Spleen (tissue), 11 donors: ENCODE results near the gene CRMP1. TPM values are rescaled to one million over a fixed set of nuclear protein-coding genes. Genes with fewer than 3 reads are reported as not detected.

ENCODE experiments used
- DNase-seq: peaks from one replicate; pipeline ENCODE4 v3.0.0-alpha.2; 2020
- H3K27ac ChIP-seq, 8 donors: fragments of 200-600 bp; sonication (generic) in 7 of 8; 1 replicate in 4 of 8; 2 replicates in 4 of 8; pipeline versions ENCODE4 v1.5.0 to v1.8.0; 2016 to 2021; ENCODE audit warnings: inconsistent platforms in 4 of 8, mild to moderate bottlenecking in 4 of 8, moderate library complexity in 1 of 8
- H3K27me3 ChIP-seq, 7 donors: fragments of 200-600 bp; sonication (generic) in 6 of 7; replicated peaks in 1 of 7; 1 replicate in 4 of 7; 2 replicates in 3 of 7; pipeline versions ENCODE4 v1.5.0 to v1.8.0; 2016 to 2021; ENCODE audit warnings: inconsistent platforms in 3 of 7, mild to moderate bottlenecking in 1 of 7
- H3K36me3 ChIP-seq, 6 donors: fragments of 200-600 bp; sonication (generic) in 5 of 6; 1 replicate in 4 of 6; 2 replicates in 2 of 6; pipeline versions ENCODE4 v1.5.0 to v1.8.0; 2016 to 2021; ENCODE audit warnings: inconsistent platforms in 2 of 6
- H3K4me1 ChIP-seq, 6 donors: fragments of 200-600 bp; sonication (generic) in 5 of 6; 1 replicate in 3 of 6; 2 replicates in 3 of 6; pipeline versions ENCODE4 v1.5.0 to v1.8.0; 2016 to 2021; ENCODE audit warnings: inconsistent platforms in 3 of 6
- H3K4me3 ChIP-seq, 8 donors: fragments of 200-600 bp; sonication (generic) in 7 of 8; 1 replicate in 4 of 8; 2 replicates in 4 of 8; pipeline versions ENCODE4 v1.5.0 to v1.8.0; 2016 to 2021; ENCODE audit warnings: inconsistent platforms in 4 of 8, mild to moderate bottlenecking in 4 of 8, moderate library complexity in 2 of 8
- H3K9me3 ChIP-seq, 8 donors: fragments of 200-600 bp; sonication (generic) in 7 of 8; 1 replicate in 4 of 8; 2 replicates in 4 of 8; pipeline versions ENCODE4 v1.5.0 to v1.8.0; 2016 to 2021; ENCODE audit warnings: inconsistent platforms in 4 of 8
- POLR2A ChIP-seq, 3 donors: fragments of 450-650 bp; IDR thresholded peaks; one replicate each; pipeline ENCODE4 v1.5.1; 2017; ENCODE audit warnings: antibody characterized with exemption in 3 of 3, mild to moderate bottlenecking in 1 of 3
- POLR2AphosphoS5 ChIP-seq, 3 donors: sonication (generic); formaldehyde crosslinking; IDR thresholded peaks; one replicate each; pipeline ENCODE4 v1.5.1; 2017; ENCODE audit warnings: antibody characterized with exemption in 3 of 3
- WGBS, 5 donors: extraction: QIAGEN DNeasy Blood & Tissue Kit in 3 of 5; methylation state at CpG; one replicate each; pipeline versions ENCODE4 v1.1.5 to v1.1.7; 2013 to 2018; 5-methylcytosine and 5-hydroxymethylcytosine counted together
- intact Hi-C: fragments of 100-400 bp; cut with DNase I; formaldehyde crosslinking; loops from one replicate; pipeline ENCODE4 v1.15.0; 2023; ENCODE audit warnings: low total_unique reads
- polyA plus RNA-seq, 3 donors: library from polyadenylated mRNA; stranded (reverse); fragments of 200-250 nt; gene quantifications; one replicate each; pipeline ENCODE4 v1.2.1, GENCODE V29; 2013
- total RNA-seq, 7 donors: library from RNA; depleted of rRNA in 3 of 7; stranded (reverse); fragments of >200 nt in 3 of 7; fragmentation: NEBNext Ultra II Directional in 4 of 7; extraction: Animal tissue kit (Norgen Biotek cat#: 25700) in 4 of 7; gene quantifications; one replicate each; pipeline versions ENCODE4 v1.1.0 to v1.2.1, GENCODE V29; 2016 to 2021
- TF ChIP-seq, protein P1 (sequence below), 11 experiments: fragments of 200-600 bp in 7 of 11; fragments of 450-650 bp in 4 of 11; sonication (generic) in 4 of 11; IDR thresholded peaks in 8 of 11; conservative IDR thresholded peaks in 3 of 11; 1 replicate in 7 of 11; 2 replicates in 4 of 11; pipeline versions ENCODE4 v1.4.0 to v1.8.0; 2016 to 2021; ENCODE audit warnings: antibody characterized with exemption in 11 of 11, inconsistent platforms in 4 of 11, mild to moderate bottlenecking in 1 of 11
- donor health status: healthy with polysubstance abuse.
- donor health status: DM: no; HTN: no; CAD: no; lungs with moderate emphysema.
- donor health status: DM: no; HTN: no; CAD: no.
- donor health status: Bipolar disorder and iron deficiency.
- donor health status: healthy.
- donor health status: DM: no; HTN: no; CAD: no.
- donor health status: DM: yes; HTN: yes; CAD: no.

CRMP1 gene
- total and polyA plus RNA-seq, 10 donors: 0.03 to 2.3 (median 0.85) TPM; not detected in 1

- peak; percentile 58 for DNase-seq
- H3K27me3 ChIP-seq: peaks cover 0 to 10% (median 0%) of the 10 kb centered on the region in 7 donors
- no peak overlapping the region for H3K4me3 ChIP-seq
- no peaks in the 10 kb centered on the region for H3K4me1 ChIP-seq
- H3K9me3 ChIP-seq: peaks cover 0 to 10% (median 2%) of the 10 kb centered on the region in 8 donors
- TF ChIP-seq POLR2A (IDR thresholded peaks at IDR 0.05) (no peak), POLR2AphosphoS5 (IDR thresholded peaks at IDR 0.05) (no peak)
- TF ChIP-seq, protein P1, sequence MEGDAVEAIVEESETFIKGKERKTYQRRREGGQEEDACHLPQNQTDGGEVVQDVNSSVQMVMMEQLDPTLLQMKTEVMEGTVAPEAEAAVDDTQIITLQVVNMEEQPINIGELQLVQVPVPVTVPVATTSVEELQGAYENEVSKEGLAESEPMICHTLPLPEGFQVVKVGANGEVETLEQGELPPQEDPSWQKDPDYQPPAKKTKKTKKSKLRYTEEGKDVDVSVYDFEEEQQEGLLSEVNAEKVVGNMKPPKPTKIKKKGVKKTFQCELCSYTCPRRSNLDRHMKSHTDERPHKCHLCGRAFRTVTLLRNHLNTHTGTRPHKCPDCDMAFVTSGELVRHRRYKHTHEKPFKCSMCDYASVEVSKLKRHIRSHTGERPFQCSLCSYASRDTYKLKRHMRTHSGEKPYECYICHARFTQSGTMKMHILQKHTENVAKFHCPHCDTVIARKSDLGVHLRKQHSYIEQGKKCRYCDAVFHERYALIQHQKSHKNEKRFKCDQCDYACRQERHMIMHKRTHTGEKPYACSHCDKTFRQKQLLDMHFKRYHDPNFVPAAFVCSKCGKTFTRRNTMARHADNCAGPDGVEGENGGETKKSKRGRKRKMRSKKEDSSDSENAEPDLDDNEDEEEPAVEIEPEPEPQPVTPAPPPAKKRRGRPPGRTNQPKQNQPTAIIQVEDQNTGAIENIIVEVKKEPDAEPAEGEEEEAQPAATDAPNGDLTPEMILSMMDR (IDR thresholded peaks at IDR 0.05 in 8 of 11, conservative IDR thresholded peaks at IDR 0.05 in 3 of 11): no peak
- WGBS, 5 donors: 87 to 93% (median 92%) methylated on average over 3 of the region's 3 CpGs
- no peak overlapping the region for H3K27ac ChIP-seq
- peaks cover 0 to 23% (median 0%) of the 10 kb centered on the region in 6 donors for H3K36me3 ChIP-seq
- intact Hi-C loops: loop anchor here (10.0 kb wide), 1 partner anchor 1315 kb away; no protein-coding TSS in a partner anchor
These were observed 82.7 kb downstream of the CRMP1 start for GRCh38 chr4:5810151-5810550.

GRCh38 chr4:5809216-5809776 lies 83.6 kb downstream of the CRMP1 start:
- Histone ChIP-seq H3K27me3 (peaks cover 0 to 7% (median 0%) of the 10 kb centered on the region in 7 donors), H3K9me3 (peaks cover 0 to 10% (median 2%) of the 10 kb centered on the region in 8 donors), H3K4me3 (no peak overlapping the region), H3K27ac (no peak overlapping the region), H3K36me3 (peaks cover 0 to 30% (median 0%) of the 10 kb centered on the region in 6 donors), H3K4me1 (no peaks in the 10 kb centered on the region)
- WGBS, 5 donors: 72 to 83% (median 77%) methylated on average over 11 to 12 of the region's 12 CpGs
- DNase-seq: peak; percentile 46
- intact Hi-C loops: no loop called here
- TF ChIP-seq POLR2AphosphoS5 (IDR thresholded peaks at IDR 0.05): no peak
- TF ChIP-seq, protein P1 (IDR thresholded peaks at IDR 0.05 in 8 of 11, conservative IDR thresholded peaks at IDR 0.05 in 3 of 11): no peak
- no peak for TF ChIP-seq POLR2A (IDR thresholded peaks at IDR 0.05)

GRCh38 chr4:5808081-5808741 lies 84.7 kb downstream of the CRMP1 start:
- Histone ChIP-seq H3K4me3 (no peak overlapping the region), H3K36me3 (peaks cover 0 to 31% (median 0%) of the 10 kb centered on the region in 6 donors), H3K27me3 (no peaks in the 10 kb centered on the region), H3K4me1 (no peaks in the 10 kb centered on the region), H3K9me3 (peaks cover 0 to 10% (median 2%) of the 10 kb centered on the region in 8 donors), H3K27ac (no peak overlapping the region)
- peak; percentile 67 for DNase-seq
- WGBS, 5 donors: 50 to 79% (median 69%) methylated on average over 5 to 10 of the region's 10 CpGs
- intact Hi-C loops: no loop called here
- TF ChIP-seq POLR2A (IDR thresholded peaks at IDR 0.05) (no peak), POLR2AphosphoS5 (IDR thresholded peaks at IDR 0.05) (no peak)
- TF ChIP-seq, protein P1 (IDR thresholded peaks at IDR 0.05 in 8 of 11, conservative IDR thresholded peaks at IDR 0.05 in 3 of 11): no peak

GRCh38 chr4:5805270-5805669 lies 87.6 kb downstream of the CRMP1 start:
- peak; percentile 63 for DNase-seq
- 85 to 94% (median 87%) methylated on average over 11 of the region's 11 CpGs for WGBS, 5 donors

More at GRCh38 chr4:5805270-5805669, 87.6 kb downstream of the CRMP1 start:
- Histone ChIP-seq H3K27ac (no peak overlapping the region), H3K4me3 (no peak overlapping the region), H3K36me3 (peaks cover 0 to 22% (median 0%) of the 10 kb centered on the region in 6 donors), H3K27me3 (no peaks in the 10 kb centered on the region), H3K4me1 (no peaks in the 10 kb centered on the region), H3K9me3 (peaks cover 0 to 3% (median under 1%) of the 10 kb centered on the region in 8 donors)
- intact Hi-C loops: no loop called here
- TF ChIP-seq, protein P1 (IDR thresholded peaks at IDR 0.05 in 8 of 11, conservative IDR thresholded peaks at IDR 0.05 in 3 of 11): no peak
- TF ChIP-seq POLR2AphosphoS5 (IDR thresholded peaks at IDR 0.05) (no peak), POLR2A (IDR thresholded peaks at IDR 0.05) (no peak)
